Measurements from ENCODE around the gene RPL32. TPM values are rescaled to one million over a fixed set of nuclear protein-coding genes. Genes with fewer than 3 reads are reported as not detected.

Gene RPL32
- total RNA-seq, 1 experiment from 2014 or later = 400 TPM

GRCh38 chr3:12815719-12816118, 25.6 kb downstream of the RPL32 start:
- H3K27ac ChIP-seq = no peak overlapping the region
- no peaks in the 10 kb centered on the region for H3K4me1 ChIP-seq (replicated peaks)
- no peaks in the 10 kb centered on the region for H3K27me3 ChIP-seq (replicated peaks)
- H3K9me3 ChIP-seq (replicated peaks) = no peaks in the 10 kb centered on the region
- DNase-seq (ENCODE audit: low read depth in 1 of 2, low spot score in 2 of 2) = no peak
- no peak overlapping the region for H3K4me3 ChIP-seq
- H3K36me3 ChIP-seq = no peaks in the 10 kb centered on the region

- Histone ChIP-seq H3K9me3 (replicated peaks) (no peaks in the 10 kb centered on the region), H3K27me3 (replicated peaks) (no peaks in the 10 kb centered on the region), H3K36me3 (no peaks in the 10 kb centered on the region), H3K27ac (no peak overlapping the region), H3K4me3 (no peak overlapping the region), H3K4me1 (replicated peaks) (peaks cover under 1% of the 10 kb centered on the region; the same call in 1 of the 2 replicates)
- no peak for DNase-seq (ENCODE audit: low read depth in 1 of 2, low spot score in 2 of 2)
Observed at GRCh38 chr3:12815078-12815477, 26.3 kb downstream of the RPL32 start.

GRCh38 chr3:12813967-12814366, 27.4 kb downstream of the RPL32 start:
- no peak overlapping the region for H3K27ac ChIP-seq
- H3K4me3 ChIP-seq = no peak overlapping the region
- H3K4me1 ChIP-seq (replicated peaks) = peaks cover 6% of the 10 kb centered on the region; the same call in 1 of the 2 replicates
- no peak for DNase-seq (ENCODE audit: low read depth in 1 of 2, low spot score in 2 of 2)
- no peaks in the 10 kb centered on the region for H3K36me3 ChIP-seq
- H3K27me3 ChIP-seq (replicated peaks) = no peaks in the 10 kb centered on the region
- H3K9me3 ChIP-seq (replicated peaks) = no peaks in the 10 kb centered on the region

- Histone ChIP-seq H3K4me3 (no peak overlapping the region), H3K36me3 (no peaks in the 10 kb centered on the region), H3K27me3 (replicated peaks) (no peaks in the 10 kb centered on the region), H3K4me1 (replicated peaks) (peaks cover 6% of the 10 kb centered on the region; the same call in 1 of the 2 replicates), H3K27ac (no peak overlapping the region), H3K9me3 (replicated peaks) (no peaks in the 10 kb centered on the region)
- DNase-seq (ENCODE audit: low read depth in 1 of 2, low spot score in 2 of 2) = no peak
Observed at GRCh38 chr3:12812812-12813211, 28.6 kb downstream of the RPL32 start.

GRCh38 chr3:12810961-12811360, 30.4 kb downstream of the RPL32 start:
- DNase-seq (ENCODE audit: low read depth in 1 of 2, low spot score in 2 of 2) = no peak
- H3K27me3 ChIP-seq (replicated peaks) = no peaks in the 10 kb centered on the region
- H3K36me3 ChIP-seq = no peaks in the 10 kb centered on the region
- no peak overlapping the region for H3K27ac ChIP-seq
- H3K4me1 ChIP-seq (replicated peaks) = peaks cover 6% of the 10 kb centered on the region; the same call in 1 of the 2 replicates
- no peak overlapping the region for H3K4me3 ChIP-seq
- H3K9me3 ChIP-seq (replicated peaks) = no peaks in the 10 kb centered on the region

GRCh38 chr3:12810013-12810780, 31.2 kb downstream of the RPL32 start:
- peak; percentile 70 to 89 for DNase-seq (ENCODE audit: low read depth in 1 of 2, low spot score in 2 of 2)
- no peaks in the 10 kb centered on the region for H3K36me3 ChIP-seq
- H3K9me3 ChIP-seq (replicated peaks) = no peaks in the 10 kb centered on the region
- peak overlapping the region; percentile 43 for H3K4me3 ChIP-seq
- no peak overlapping the region for H3K27ac ChIP-seq
- no peaks in the 10 kb centered on the region for H3K27me3 ChIP-seq (replicated peaks)
- H3K4me1 ChIP-seq (replicated peaks) = peaks cover 6% of the 10 kb centered on the region; the same call in 1 of the 2 replicates

GRCh38 chr3:12809435-12809834, 31.9 kb downstream of the RPL32 start:
- no peak overlapping the region for H3K27ac ChIP-seq
- H3K4me3 ChIP-seq = peak overlapping the region; percentile 43
- H3K9me3 ChIP-seq (replicated peaks) = no peaks in the 10 kb centered on the region
- no peaks in the 10 kb centered on the region for H3K36me3 ChIP-seq
- DNase-seq (ENCODE audit: low read depth in 1 of 2, low spot score in 2 of 2) = no peak
- no peaks in the 10 kb centered on the region for H3K27me3 ChIP-seq (replicated peaks)
- peaks cover 6% of the 10 kb centered on the region; the same call in 1 of the 2 replicates for H3K4me1 ChIP-seq (replicated peaks)

- no peaks in the 10 kb centered on the region for H3K27me3 ChIP-seq (replicated peaks)
- H3K4me1 ChIP-seq (replicated peaks) = peaks cover 6% of the 10 kb centered on the region; the same call in 1 of the 2 replicates
- no peak overlapping the region for H3K27ac ChIP-seq
- no peaks in the 10 kb centered on the region for H3K36me3 ChIP-seq
- H3K9me3 ChIP-seq (replicated peaks) = no peaks in the 10 kb centered on the region
- H3K4me3 ChIP-seq = no peak overlapping the region
- no peak for DNase-seq (ENCODE audit: low read depth in 1 of 2, low spot score in 2 of 2)
Observed at GRCh38 chr3:12809001-12809400, 32.4 kb downstream of the RPL32 start.

GRCh38 chr3:12808587-12808986, 32.8 kb downstream of the RPL32 start:
- Histone ChIP-seq H3K27me3 (replicated peaks) (no peaks in the 10 kb centered on the region), H3K4me3 (no peak overlapping the region), H3K9me3 (replicated peaks) (no peaks in the 10 kb centered on the region), H3K27ac (no peak overlapping the region), H3K4me1 (replicated peaks) (peaks cover 6% of the 10 kb centered on the region; the same call in 1 of the 2 replicates), H3K36me3 (no peaks in the 10 kb centered on the region)
- DNase-seq (ENCODE audit: low read depth in 1 of 2, low spot score in 2 of 2) = no peak

- Histone ChIP-seq H3K27me3 (replicated peaks) (no peaks in the 10 kb centered on the region), H3K4me3 (no peak overlapping the region), H3K27ac (no peak overlapping the region), H3K4me1 (replicated peaks) (peaks cover 6% of the 10 kb centered on the region; the same call in 1 of the 2 replicates), H3K36me3 (no peaks in the 10 kb centered on the region), H3K9me3 (replicated peaks) (no peaks in the 10 kb centered on the region)
- DNase-seq (ENCODE audit: low read depth in 1 of 2, low spot score in 2 of 2) = no peak
Observed at GRCh38 chr3:12807601-12808359, 33.6 kb downstream of the RPL32 start.

GRCh38 chr3:12807066-12807465, 34.3 kb downstream of the RPL32 start:
- Histone ChIP-seq H3K36me3 (no peaks in the 10 kb centered on the region), H3K4me1 (replicated peaks) (peaks cover 6% of the 10 kb centered on the region; the same call in 1 of the 2 replicates), H3K4me3 (no peak overlapping the region), H3K9me3 (replicated peaks) (no peaks in the 10 kb centered on the region), H3K27ac (no peak overlapping the region), H3K27me3 (replicated peaks) (no peaks in the 10 kb centered on the region)
- DNase-seq (ENCODE audit: low read depth in 1 of 2, low spot score in 2 of 2) = no peak

- no peaks in the 10 kb centered on the region for H3K27me3 ChIP-seq (replicated peaks)
- no peaks in the 10 kb centered on the region for H3K4me1 ChIP-seq (replicated peaks)
- H3K9me3 ChIP-seq (replicated peaks) = no peaks in the 10 kb centered on the region
- H3K4me3 ChIP-seq = no peak overlapping the region
- no peak for DNase-seq (ENCODE audit: low read depth in 1 of 2, low spot score in 2 of 2)
- no peaks in the 10 kb centered on the region for H3K36me3 ChIP-seq
- H3K27ac ChIP-seq = no peak overlapping the region
Observed at GRCh38 chr3:12803371-12803770, 38.0 kb downstream of the RPL32 start.

- no peaks in the 10 kb centered on the region for H3K36me3 ChIP-seq
- no peak for DNase-seq (ENCODE audit: low read depth in 1 of 2, low spot score in 2 of 2)
- no peaks in the 10 kb centered on the region; the same call in 1 of the 2 replicates for H3K27me3 ChIP-seq (replicated peaks)
- H3K4me1 ChIP-seq (replicated peaks) = peaks cover 9% of the 10 kb centered on the region
- no peak overlapping the region for H3K4me3 ChIP-seq
- no peak overlapping the region for H3K27ac ChIP-seq
- H3K9me3 ChIP-seq (replicated peaks) = no peaks in the 10 kb centered on the region
Observed at GRCh38 chr3:12799525-12800440, 41.6 kb downstream of the RPL32 start.

Measured in SJSA1 (cell line).